Stimulated activated CD4-positive, alpha-beta T cell treated with anti-CD3 and anti-CD28 coated beads, Interleukin-15, amount 100 ng/mL, for 1 hour (primary cell): Measurements from ENCODE around the gene COPS4.

ENCODE experiments used
- DNase-seq, 2 donors: peaks; one replicate each; pipeline ENCODE4 v3.0.0-alpha.2; 2020; ENCODE audit warnings: low read depth in 1 of 2, low spot score in 1 of 2

The COPS4 gene

DNA sequence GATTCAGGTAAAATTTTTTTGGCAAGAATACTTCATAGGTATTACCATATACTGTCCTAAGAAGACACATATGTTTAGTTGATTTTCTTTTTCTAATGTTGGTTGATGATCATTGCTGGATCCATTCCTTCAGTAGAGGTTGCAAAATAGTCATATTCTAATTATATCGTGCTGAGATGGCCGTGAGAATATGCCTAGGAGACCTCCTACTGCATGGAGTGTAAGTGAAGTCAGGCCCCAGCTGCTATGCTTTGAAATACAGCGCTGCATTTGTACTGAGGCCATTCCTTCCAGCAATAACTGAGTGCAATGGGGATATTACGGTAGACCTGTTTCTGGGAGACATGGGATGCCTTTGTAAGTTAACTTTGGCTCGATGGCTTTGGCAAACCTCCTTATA lies 86.3 kb downstream of the COPS4 start:
- no peak for DNase-seq

DNA sequence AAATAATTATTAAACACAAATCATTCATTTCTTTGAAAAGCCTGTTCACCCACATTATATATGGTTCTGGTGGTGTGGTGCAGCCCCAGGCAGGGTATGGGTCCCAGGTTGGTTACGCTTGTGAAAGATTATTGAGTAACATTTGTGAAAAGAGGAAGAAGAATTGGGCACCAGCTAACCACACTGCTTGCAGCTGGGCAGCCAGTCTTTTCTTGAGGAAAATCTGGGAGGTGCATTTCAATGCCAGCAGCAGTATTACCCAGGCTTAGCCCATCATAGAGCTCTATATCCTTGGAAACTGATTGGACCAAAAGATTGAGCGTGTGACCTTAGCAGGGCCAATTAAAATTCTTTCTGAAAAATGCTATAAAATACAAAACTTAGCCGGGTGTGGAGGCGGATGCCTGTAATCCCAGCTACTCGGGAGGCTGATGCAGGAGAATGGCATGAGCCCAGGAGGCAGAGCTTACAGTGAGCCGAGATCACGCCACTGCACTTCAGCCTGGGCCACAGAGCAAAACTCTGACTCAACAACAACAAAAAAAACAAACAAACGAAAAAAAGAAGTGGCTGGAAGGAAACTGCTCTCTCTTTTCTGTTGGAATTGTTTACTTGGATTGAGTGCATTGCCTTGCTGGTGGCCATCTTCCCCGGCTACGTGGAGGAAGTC lies 89.3 kb downstream of the COPS4 start:
- no peak for DNase-seq
